BLaER1 treated with 17β-estradiol and CSF1 and Interleukin-3, amounts not matched to agents 10 nM and 100 nM (cell line): Measurements from ENCODE around the gene HK1.
A peak's percentile ranks its signal among the peaks of the same experiment; 100 is the strongest.
"Not testable (repeated sequence)": the region's sequence is repeated elsewhere in the genome, so short reads cannot be mapped to it uniquely, and the experiment has no call there.

Source experiments
- H3K27ac ChIP-seq, 11 experiments: shearing (Covaris generic); formaldehyde crosslinking; 2 replicates each; pipeline ENCODE4 v1.8.1; 2022
- H3K27me3 ChIP-seq, 11 experiments: shearing (Covaris generic); formaldehyde crosslinking; 2 replicates each; pipeline ENCODE4 v1.8.1; 2022
- H3K36me3 ChIP-seq, 11 experiments: shearing (Covaris generic); formaldehyde crosslinking; 2 replicates each; pipeline ENCODE4 v1.8.1; 2022
- H3K4me1 ChIP-seq, 10 experiments: shearing (Covaris generic); formaldehyde crosslinking; 2 replicates each; pipeline ENCODE4 v1.8.1; 2022
- H3K4me2 ChIP-seq, 11 experiments: shearing (Covaris generic); formaldehyde crosslinking; 2 replicates each; pipeline ENCODE4 v1.8.1; 2022
- H3K4me3 ChIP-seq, 10 experiments: shearing (Covaris generic); formaldehyde crosslinking; 2 replicates each; pipeline ENCODE4 v1.8.1; 2022
- H3K9ac ChIP-seq, 11 experiments: shearing (Covaris generic); formaldehyde crosslinking; 2 replicates each; pipeline ENCODE4 v1.8.1; 2022
- H3K9me3 ChIP-seq, 11 experiments: shearing (Covaris generic); formaldehyde crosslinking; replicated peaks in 1 of 11; 2 replicates each; pipeline ENCODE4 v1.8.1; 2022
- H4K20me1 ChIP-seq, 11 experiments: shearing (Covaris generic); formaldehyde crosslinking; 2 replicates each; pipeline ENCODE4 v1.8.1; 2022
- Cebpa-rat ChIP-seq, 11 experiments: shearing (Covaris generic); IDR thresholded peaks; 2 replicates each; pipeline ENCODE4 v1.8.1; 2022

HK1 gene

GRCh38 chr10:69326692-69327091 lies 48.4 kb downstream of the HK1 start:
- H3K4me1 ChIP-seq, result peaks cover 20 to 99% (median 38%) of the 10 kb centered on the region in 10 experiments
- no peak overlapping the region for H3K4me3 ChIP-seq
- peaks cover 17 to 40% (median 24%) of the 10 kb centered on the region in 11 experiments; a peak in 19 of 22 replicates for H3K36me3 ChIP-seq
- no peaks in the 10 kb centered on the region for H3K27me3 ChIP-seq
- peak overlapping the region in 2 of 11 experiments; percentile 57 to 62; a peak in 1 of 22 replicates for H3K9ac ChIP-seq
- H3K9me3 ChIP-seq, result no peaks in the 10 kb centered on the region
- no peak for TF ChIP-seq Cebpa-rat (IDR thresholded peaks at IDR 0.05)
- peaks cover 7 to 100% (median 41%) of the 10 kb centered on the region in 11 experiments; a peak in 21 of 22 replicates for H4K20me1 ChIP-seq
- peak overlapping the region in 10 of 11 experiments; percentile 78 to 99 (median 90); a peak in 15 of 22 replicates for H3K4me2 ChIP-seq
- no peak overlapping the region for H3K27ac ChIP-seq

GRCh38 chr10:69327463-69328379 lies 49.4 kb downstream of the HK1 start:
- 0 out of 22 replicates have a peak, but pooled peaks of 2 of the 11 experiments have one; percentile 9 to 25 for TF ChIP-seq Cebpa-rat (IDR thresholded peaks at IDR 0.05)
- H3K36me3 ChIP-seq, result peaks cover 20 to 39% (median 30%) of the 10 kb centered on the region in 11 experiments; a peak in 20 of 22 replicates
- H3K9me3 ChIP-seq, result no peaks in the 10 kb centered on the region
- peaks cover 7 to 100% (median 33%) of the 10 kb centered on the region in 11 experiments; a peak in 21 of 22 replicates for H4K20me1 ChIP-seq
- H3K4me2 ChIP-seq, result peak overlapping the region; percentile 78 to 99 (median 90)
- H3K4me1 ChIP-seq, result peaks cover 25 to 99% (median 43%) of the 10 kb centered on the region in 10 experiments
- H3K27ac ChIP-seq, result peak overlapping the region in 10 of 11 experiments; percentile 53 to 78 (median 70); a peak in 21 of 22 replicates
- H3K27me3 ChIP-seq, result no peaks in the 10 kb centered on the region
- peak overlapping the region in 9 of 10 experiments; percentile 8 to 60 (median 40); a peak in 17 of 20 replicates for H3K4me3 ChIP-seq
- H3K9ac ChIP-seq, result peak overlapping the region; percentile 50 to 74 (median 69); a peak in 21 of 22 replicates

GRCh38 chr10:69328380-69328735 lies 50.1 kb downstream of the HK1 start:
- Histone ChIP-seq H3K4me2 (peak overlapping the region; percentile 78 to 99 (median 90)), H4K20me1 (peaks cover 7 to 100% (median 27%) of the 10 kb centered on the region in 11 experiments; a peak in 21 of 22 replicates), H3K9ac (peak overlapping the region; percentile 35 to 74 (median 69); a peak in 21 of 22 replicates), H3K9me3 (no peaks in the 10 kb centered on the region), H3K4me3 (peak overlapping the region in 4 of 10 experiments; percentile 10 to 60 (median 46); a peak in 6 of 20 replicates), H3K27me3 (no peaks in the 10 kb centered on the region), H3K36me3 (peaks cover 22 to 43% (median 31%) of the 10 kb centered on the region in 11 experiments; a peak in 20 of 22 replicates), H3K4me1 (peaks cover 31 to 99% (median 49%) of the 10 kb centered on the region in 10 experiments), H3K27ac (peak overlapping the region in 10 of 11 experiments; percentile 53 to 78 (median 70); a peak in 20 of 22 replicates)
- no peak for TF ChIP-seq Cebpa-rat (IDR thresholded peaks at IDR 0.05)

GRCh38 chr10:69328888-69329287 lies 50.6 kb downstream of the HK1 start:
- H3K4me3 ChIP-seq, H3K9ac ChIP-seq, H3K9me3 ChIP-seq, H3K27me3 ChIP-seq, H3K27ac ChIP-seq: not testable (repeated sequence)
- H4K20me1 ChIP-seq, result peaks cover 3 to 97% (median 22%) of the 10 kb centered on the region in 11 experiments; a peak in 20 of 22 replicates
- peaks cover 22 to 43% (median 31%) of the 10 kb centered on the region in 11 experiments; a peak in 20 of 22 replicates for H3K36me3 ChIP-seq
- H3K4me2 ChIP-seq, result peak overlapping the region in 8 of 11 experiments; percentile 78 to 99 (median 88); a peak in 14 of 22 replicates
- peaks cover 37 to 99% (median 55%) of the 10 kb centered on the region in 10 experiments for H3K4me1 ChIP-seq

- no peak for TF ChIP-seq Cebpa-rat (IDR thresholded peaks at IDR 0.05)
- Histone ChIP-seq H3K4me3 (no peak overlapping the region), H3K27me3 (no peaks in the 10 kb centered on the region), H3K4me1 (peaks cover 44 to 100% (median 63%) of the 10 kb centered on the region in 10 experiments), H3K9me3 (no peaks in the 10 kb centered on the region), H3K36me3 (peaks cover 22 to 43% (median 31%) of the 10 kb centered on the region in 11 experiments; a peak in 20 of 22 replicates), H3K9ac (no peak overlapping the region), H3K4me2 (peak overlapping the region in 4 of 11 experiments; percentile 90 to 99 (median 90); a peak in 6 of 22 replicates), H4K20me1 (peaks cover 0 to 88% (median 13%) of the 10 kb centered on the region in 11 experiments; a peak in 15 of 22 replicates), H3K27ac (no peak overlapping the region)
These were observed 51.5 kb downstream of the HK1 start for GRCh38 chr10:69329721-69330178.

- Histone ChIP-seq H3K27ac (no peak overlapping the region), H3K4me1 (peaks cover 57 to 100% (median 73%) of the 10 kb centered on the region in 10 experiments), H4K20me1 (peaks cover 0 to 74% (median 2%) of the 10 kb centered on the region in 11 experiments; a peak in 10 of 22 replicates), H3K27me3 (no peaks in the 10 kb centered on the region), H3K9ac (no peak overlapping the region), H3K4me3 (no peak overlapping the region), H3K9me3 (no peaks in the 10 kb centered on the region), H3K36me3 (peaks cover 22 to 42% (median 31%) of the 10 kb centered on the region in 11 experiments; a peak in 20 of 22 replicates), H3K4me2 (peak overlapping the region in 2 of 11 experiments; percentile 93 to 98; a peak in 2 of 22 replicates)
- TF ChIP-seq Cebpa-rat (IDR thresholded peaks at IDR 0.05), result no peak
These were observed 52.9 kb downstream of the HK1 start for GRCh38 chr10:69331161-69331560.

- Histone ChIP-seq H3K9me3 (no peaks in the 10 kb centered on the region), H3K4me1 (peaks cover 63 to 100% (median 74%) of the 10 kb centered on the region in 10 experiments), H3K27me3 (no peaks in the 10 kb centered on the region), H4K20me1 (peaks cover 0 to 62% (median 0%) of the 10 kb centered on the region in 11 experiments; a peak in 9 of 22 replicates), H3K36me3 (peaks cover 22 to 42% (median 31%) of the 10 kb centered on the region in 11 experiments; a peak in 20 of 22 replicates), H3K4me2 (peak overlapping the region; percentile 46 to 100 (median 93); a peak in 20 of 22 replicates), H3K9ac (peak overlapping the region in 6 of 11 experiments; percentile 47 to 65 (median 57); a peak in 7 of 22 replicates), H3K4me3 (no peak overlapping the region), H3K27ac (peak overlapping the region in 9 of 11 experiments; percentile 44 to 96 (median 88); a peak in 14 of 22 replicates)
- no peak for TF ChIP-seq Cebpa-rat (IDR thresholded peaks at IDR 0.05)
These were observed 54.1 kb downstream of the HK1 start for GRCh38 chr10:69332278-69333010.

- peak overlapping the region; percentile 33 to 96 (median 86); a peak in 19 of 22 replicates for H3K27ac ChIP-seq
- no peaks in the 10 kb centered on the region for H3K9me3 ChIP-seq
- H4K20me1 ChIP-seq, result peaks cover 0 to 54% (median 0%) of the 10 kb centered on the region in 11 experiments; a peak in 7 of 22 replicates
- no peak overlapping the region for H3K4me3 ChIP-seq
- peaks cover 22 to 42% (median 31%) of the 10 kb centered on the region in 11 experiments; a peak in 20 of 22 replicates for H3K36me3 ChIP-seq
- H3K27me3 ChIP-seq, result no peaks in the 10 kb centered on the region
- H3K9ac ChIP-seq, result peak overlapping the region in 10 of 11 experiments; percentile 23 to 65 (median 48); a peak in 14 of 22 replicates
- no peak for TF ChIP-seq Cebpa-rat (IDR thresholded peaks at IDR 0.05)
- H3K4me2 ChIP-seq, result peak overlapping the region; percentile 46 to 100 (median 93)
- peaks cover 63 to 100% (median 74%) of the 10 kb centered on the region in 10 experiments for H3K4me1 ChIP-seq
These were observed 54.9 kb downstream of the HK1 start for GRCh38 chr10:69333205-69333604.

GRCh38 chr10:69333865-69334301 lies 55.6 kb downstream of the HK1 start:
- peaks cover 0 to 47% (median 0%) of the 10 kb centered on the region in 11 experiments; a peak in 7 of 22 replicates for H4K20me1 ChIP-seq

More at GRCh38 chr10:69333865-69334301, 55.6 kb downstream of the HK1 start:
- Histone ChIP-seq H3K36me3 (peaks cover 22 to 42% (median 31%) of the 10 kb centered on the region in 11 experiments; a peak in 20 of 22 replicates), H3K4me2 (peak overlapping the region; percentile 72 to 100 (median 93)), H3K9ac (peak overlapping the region in 8 of 11 experiments; percentile 25 to 76 (median 68); a peak in 9 of 22 replicates), H3K4me1 (peaks cover 64 to 100% (median 74%) of the 10 kb centered on the region in 10 experiments), H3K27ac (peak overlapping the region; percentile 49 to 96 (median 89); a peak in 19 of 22 replicates)
- H3K27me3 ChIP-seq, H3K9me3 ChIP-seq, H3K4me3 ChIP-seq: not testable (repeated sequence)
